Liver (tissue), 9 donors: Measurements from ENCODE around the gene LRP1-AS. TPM values are rescaled to one million over a fixed set of nuclear protein-coding genes. Genes with fewer than 3 reads are reported as not detected.

Source experiments
- DNase-seq: peaks from one replicate; pipeline ENCODE4 v3.0.0-alpha.2; 2017; ENCODE audit warnings: low spot score
- H3K27ac ChIP-seq, 2 donors: one replicate each; pipeline ENCODE4 v1.7.0; 2013; ENCODE audit warnings: inconsistent platforms in 2 of 2, low read length in 2 of 2, control low read depth in 1 of 2, low read depth in 1 of 2, mild to moderate bottlenecking in 1 of 2
- H3K27me3 ChIP-seq, 4 donors: one replicate each; pipeline versions ENCODE4 v1.6.1 to v1.7.0; 2013; ENCODE audit warnings: low read length in 3 of 4, inconsistent platforms in 1 of 4, mild to moderate bottlenecking in 1 of 4, moderate library complexity in 1 of 4; ENCODE audit not compliant: control insufficient read depth in 4 of 4, insufficient read depth in 4 of 4
- H3K36me3 ChIP-seq, 4 donors: one replicate each; pipeline versions ENCODE4 v1.6.1 to v1.7.0; 2013; ENCODE audit warnings: low read length in 3 of 4, mild to moderate bottlenecking in 3 of 4, low read depth in 1 of 4, moderate library complexity in 1 of 4; ENCODE audit not compliant: control insufficient read depth in 4 of 4, insufficient read depth in 3 of 4
- H3K4me1 ChIP-seq, 4 donors: one replicate each; pipeline versions ENCODE4 v1.6.1 to v1.7.0; 2013; ENCODE audit warnings: low read length in 3 of 4, mild to moderate bottlenecking in 3 of 4, moderate library complexity in 1 of 4; ENCODE audit not compliant: control insufficient read depth in 4 of 4, insufficient read depth in 4 of 4
- H3K4me3 ChIP-seq, 3 donors: one replicate each; pipeline versions ENCODE4 v1.6.1 to v1.7.0; 2013; ENCODE audit warnings: low read length in 3 of 3, control low read depth in 1 of 3, low read depth in 1 of 3, mild to moderate bottlenecking in 1 of 3
- H3K9ac ChIP-seq, 2 donors: one replicate each; pipeline ENCODE4 v1.7.0; 2013; ENCODE audit warnings: low read length in 2 of 2, mild to moderate bottlenecking in 2 of 2, moderate library complexity in 2 of 2, control low read depth in 1 of 2, low read depth in 1 of 2
- H3K9me3 ChIP-seq, 4 donors: one replicate each; pipeline versions ENCODE4 v1.6.1 to v1.7.0; 2013; ENCODE audit warnings: low read length in 3 of 4; ENCODE audit not compliant: control insufficient read depth in 4 of 4
- EGR1 ChIP-seq, 2 donors: IDR thresholded peaks; 2 replicates each; pipeline ENCODE4 v1.6.1; 2016 to 2018; ENCODE audit warnings: antibody characterized with exemption in 2 of 2, low read depth in 2 of 2
- FOXA1 ChIP-seq: IDR thresholded peaks from 2 replicates; pipeline ENCODE4 v1.6.1; 2016; ENCODE audit warnings: antibody characterized with exemption
- FOXA2 ChIP-seq: IDR thresholded peaks from 2 replicates; pipeline ENCODE4 v1.6.1; 2016; ENCODE audit warnings: antibody characterized with exemption
- GABPA ChIP-seq, 2 donors: IDR thresholded peaks in 1 of 2; conservative IDR thresholded peaks in 1 of 2; 2 replicates each; pipeline ENCODE4 v1.6.1; 2016; ENCODE audit warnings: antibody characterized with exemption in 2 of 2, mild to moderate bottlenecking in 1 of 2, moderate library complexity in 1 of 2
- HNF4A ChIP-seq, 2 donors: conservative IDR thresholded peaks; 2 replicates each; pipeline ENCODE4 v1.6.1; 2016; ENCODE audit warnings: antibody characterized with exemption in 2 of 2, mild to moderate bottlenecking in 2 of 2
- HNF4G ChIP-seq: IDR thresholded peaks from 2 replicates; pipeline ENCODE4 v1.6.1; 2016; ENCODE audit warnings: antibody characterized with exemption
- JUND ChIP-seq, 2 donors: IDR thresholded peaks; 2 replicates each; pipeline ENCODE4 v1.6.1; 2016; ENCODE audit warnings: antibody characterized with exemption in 2 of 2
- NR2F2 ChIP-seq: IDR thresholded peaks from 2 replicates; pipeline ENCODE4 v1.6.1; 2016; ENCODE audit warnings: antibody characterized with exemption
- RAD21 ChIP-seq, 2 donors: IDR thresholded peaks; 2 replicates each; pipeline ENCODE4 v1.6.1; 2016; ENCODE audit warnings: antibody characterized with exemption in 2 of 2, mild to moderate bottlenecking in 2 of 2
- RXRA ChIP-seq, 2 donors: IDR thresholded peaks; 2 replicates each; pipeline ENCODE4 v1.6.1; 2017 to 2018; ENCODE audit warnings: antibody characterized with exemption in 2 of 2, mild to moderate bottlenecking in 1 of 2
- SP1 ChIP-seq: IDR thresholded peaks from 2 replicates; pipeline ENCODE4 v1.6.1; 2018; ENCODE audit warnings: antibody characterized with exemption, mild to moderate bottlenecking
- TAF1 ChIP-seq: conservative IDR thresholded peaks from 2 replicates; pipeline ENCODE4 v1.6.1; 2016; ENCODE audit warnings: antibody characterized with exemption, mild to moderate bottlenecking
- YY1 ChIP-seq: IDR thresholded peaks from 2 replicates; pipeline ENCODE4 v1.6.1; 2016; ENCODE audit warnings: antibody characterized with exemption, mild to moderate bottlenecking
- WGBS: extraction: QIAGEN DNeasy Blood & Tissue Kit; methylation state at CpG from one replicate; pipeline ENCODE4 v1.1.7; 2013; 5-methylcytosine and 5-hydroxymethylcytosine counted together
- polyA plus RNA-seq, 2 donors: library from polyadenylated mRNA; stranded (reverse) in 1 of 2; unstranded in 1 of 2; fragments of 200-250 nt in 1 of 2; fragments of >200 nt in 1 of 2; fragmentation: Nextera tagmentation in 1 of 2; extraction: Ambion mirVana in 1 of 2; gene quantifications; one replicate each; pipeline versions ENCODE4 v1.2.1 to v1.2.3, GENCODE V29; 2013 to 2015
- total RNA-seq, 2 donors: library from RNA; depleted of rRNA; stranded (reverse); fragments of >200 nt; gene quantifications; one replicate each; pipeline ENCODE4 v1.2.3, GENCODE V29; 2014
- TF ChIP-seq, protein P1 (sequence below): fragments of 150-350 bp; IDR thresholded peaks from 2 replicates; pipeline ENCODE4 v1.5.1; 2017; ENCODE audit warnings: improper control_type of control experiment, low read depth, low read length; ENCODE audit not compliant: missing input control
- TF ChIP-seq, protein P2 (sequence below): IDR thresholded peaks from 2 replicates; pipeline ENCODE4 v1.6.1; 2016; ENCODE audit warnings: antibody characterized with exemption
- TF ChIP-seq, protein P3 (sequence below): IDR thresholded peaks from 2 replicates; pipeline ENCODE4 v1.6.1; 2016; ENCODE audit warnings: antibody characterized with exemption, mild to moderate bottlenecking
- TF ChIP-seq, protein P4 (sequence below): IDR thresholded peaks from 2 replicates; pipeline ENCODE4 v1.6.1; 2016; ENCODE audit warnings: antibody characterized with exemption
- TF ChIP-seq, protein P5 (sequence below): IDR thresholded peaks from 2 replicates; pipeline ENCODE4 v1.6.1; 2016; ENCODE audit warnings: antibody characterized with exemption
- donor health status: healthy.
- donor health status: healthy.
- donor health status: healthy.
- donor health status: healthy.
- donor health status: healthy.

LRP1-AS gene
- total and polyA plus RNA-seq, 4 donors: not detected

DNA sequence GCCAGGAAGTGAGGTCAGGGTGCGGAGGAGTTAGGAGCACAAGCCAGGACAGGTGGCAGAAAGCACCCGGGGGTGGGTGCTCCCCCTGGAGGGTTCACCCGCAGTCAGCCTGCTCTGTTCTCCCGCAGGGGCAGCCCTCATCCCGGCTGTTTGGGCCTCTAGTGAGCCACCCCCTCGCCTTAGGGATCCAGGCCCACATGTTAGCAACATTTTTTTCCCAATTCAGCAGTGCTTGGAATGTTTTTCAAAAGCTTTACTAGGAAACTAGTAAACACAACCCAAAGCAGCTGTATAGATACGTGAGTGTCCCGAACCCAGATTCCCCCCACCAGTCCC lies 40.6 kb upstream of the LRP1-AS start:
- Histone ChIP-seq H3K36me3 (peaks cover 37 to 100% (median 83%) of the 10 kb centered on the region in 4 donors), H3K27ac (no peak overlapping the region), H3K4me3 (no peak overlapping the region), H3K27me3 (no peaks in the 10 kb centered on the region), H3K9ac (no peak overlapping the region), H3K4me1 (no peaks in the 10 kb centered on the region), H3K9me3 (no peaks in the 10 kb centered on the region)
- 85% methylated on average over 8 of the region's 8 CpGs for WGBS
- TF ChIP-seq, protein P1, sequence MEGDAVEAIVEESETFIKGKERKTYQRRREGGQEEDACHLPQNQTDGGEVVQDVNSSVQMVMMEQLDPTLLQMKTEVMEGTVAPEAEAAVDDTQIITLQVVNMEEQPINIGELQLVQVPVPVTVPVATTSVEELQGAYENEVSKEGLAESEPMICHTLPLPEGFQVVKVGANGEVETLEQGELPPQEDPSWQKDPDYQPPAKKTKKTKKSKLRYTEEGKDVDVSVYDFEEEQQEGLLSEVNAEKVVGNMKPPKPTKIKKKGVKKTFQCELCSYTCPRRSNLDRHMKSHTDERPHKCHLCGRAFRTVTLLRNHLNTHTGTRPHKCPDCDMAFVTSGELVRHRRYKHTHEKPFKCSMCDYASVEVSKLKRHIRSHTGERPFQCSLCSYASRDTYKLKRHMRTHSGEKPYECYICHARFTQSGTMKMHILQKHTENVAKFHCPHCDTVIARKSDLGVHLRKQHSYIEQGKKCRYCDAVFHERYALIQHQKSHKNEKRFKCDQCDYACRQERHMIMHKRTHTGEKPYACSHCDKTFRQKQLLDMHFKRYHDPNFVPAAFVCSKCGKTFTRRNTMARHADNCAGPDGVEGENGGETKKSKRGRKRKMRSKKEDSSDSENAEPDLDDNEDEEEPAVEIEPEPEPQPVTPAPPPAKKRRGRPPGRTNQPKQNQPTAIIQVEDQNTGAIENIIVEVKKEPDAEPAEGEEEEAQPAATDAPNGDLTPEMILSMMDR: no peak
- TF ChIP-seq, protein P2, sequence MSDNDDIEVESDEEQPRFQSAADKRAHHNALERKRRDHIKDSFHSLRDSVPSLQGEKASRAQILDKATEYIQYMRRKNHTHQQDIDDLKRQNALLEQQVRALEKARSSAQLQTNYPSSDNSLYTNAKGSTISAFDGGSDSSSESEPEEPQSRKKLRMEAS: no peak
- TF ChIP-seq RXRA (IDR thresholded peaks at IDR 0.05): no peak
- no peak for TF ChIP-seq RAD21 (IDR thresholded peaks at IDR 0.05)
- TF ChIP-seq HNF4G: no peak
- TF ChIP-seq, protein P3, sequence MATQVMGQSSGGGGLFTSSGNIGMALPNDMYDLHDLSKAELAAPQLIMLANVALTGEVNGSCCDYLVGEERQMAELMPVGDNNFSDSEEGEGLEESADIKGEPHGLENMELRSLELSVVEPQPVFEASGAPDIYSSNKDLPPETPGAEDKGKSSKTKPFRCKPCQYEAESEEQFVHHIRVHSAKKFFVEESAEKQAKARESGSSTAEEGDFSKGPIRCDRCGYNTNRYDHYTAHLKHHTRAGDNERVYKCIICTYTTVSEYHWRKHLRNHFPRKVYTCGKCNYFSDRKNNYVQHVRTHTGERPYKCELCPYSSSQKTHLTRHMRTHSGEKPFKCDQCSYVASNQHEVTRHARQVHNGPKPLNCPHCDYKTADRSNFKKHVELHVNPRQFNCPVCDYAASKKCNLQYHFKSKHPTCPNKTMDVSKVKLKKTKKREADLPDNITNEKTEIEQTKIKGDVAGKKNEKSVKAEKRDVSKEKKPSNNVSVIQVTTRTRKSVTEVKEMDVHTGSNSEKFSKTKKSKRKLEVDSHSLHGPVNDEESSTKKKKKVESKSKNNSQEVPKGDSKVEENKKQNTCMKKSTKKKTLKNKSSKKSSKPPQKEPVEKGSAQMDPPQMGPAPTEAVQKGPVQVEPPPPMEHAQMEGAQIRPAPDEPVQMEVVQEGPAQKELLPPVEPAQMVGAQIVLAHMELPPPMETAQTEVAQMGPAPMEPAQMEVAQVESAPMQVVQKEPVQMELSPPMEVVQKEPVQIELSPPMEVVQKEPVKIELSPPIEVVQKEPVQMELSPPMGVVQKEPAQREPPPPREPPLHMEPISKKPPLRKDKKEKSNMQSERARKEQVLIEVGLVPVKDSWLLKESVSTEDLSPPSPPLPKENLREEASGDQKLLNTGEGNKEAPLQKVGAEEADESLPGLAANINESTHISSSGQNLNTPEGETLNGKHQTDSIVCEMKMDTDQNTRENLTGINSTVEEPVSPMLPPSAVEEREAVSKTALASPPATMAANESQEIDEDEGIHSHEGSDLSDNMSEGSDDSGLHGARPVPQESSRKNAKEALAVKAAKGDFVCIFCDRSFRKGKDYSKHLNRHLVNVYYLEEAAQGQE: no peak
- TF ChIP-seq, protein P4, sequence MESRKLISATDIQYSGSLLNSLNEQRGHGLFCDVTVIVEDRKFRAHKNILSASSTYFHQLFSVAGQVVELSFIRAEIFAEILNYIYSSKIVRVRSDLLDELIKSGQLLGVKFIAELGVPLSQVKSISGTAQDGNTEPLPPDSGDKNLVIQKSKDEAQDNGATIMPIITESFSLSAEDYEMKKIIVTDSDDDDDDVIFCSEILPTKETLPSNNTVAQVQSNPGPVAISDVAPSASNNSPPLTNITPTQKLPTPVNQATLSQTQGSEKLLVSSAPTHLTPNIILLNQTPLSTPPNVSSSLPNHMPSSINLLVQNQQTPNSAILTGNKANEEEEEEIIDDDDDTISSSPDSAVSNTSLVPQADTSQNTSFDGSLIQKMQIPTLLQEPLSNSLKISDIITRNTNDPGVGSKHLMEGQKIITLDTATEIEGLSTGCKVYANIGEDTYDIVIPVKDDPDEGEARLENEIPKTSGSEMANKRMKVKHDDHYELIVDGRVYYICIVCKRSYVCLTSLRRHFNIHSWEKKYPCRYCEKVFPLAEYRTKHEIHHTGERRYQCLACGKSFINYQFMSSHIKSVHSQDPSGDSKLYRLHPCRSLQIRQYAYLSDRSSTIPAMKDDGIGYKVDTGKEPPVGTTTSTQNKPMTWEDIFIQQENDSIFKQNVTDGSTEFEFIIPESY: no peak
- no peak for TF ChIP-seq JUND (IDR thresholded peaks at IDR 0.05)
- no peak for TF ChIP-seq FOXA1
- no peak for TF ChIP-seq EGR1 (IDR thresholded peaks at IDR 0.05; ENCODE audit: low read depth in 2 of 2)
- TF ChIP-seq SP1: no peak
- no peak for TF ChIP-seq FOXA2
- TF ChIP-seq YY1: no peak
- TF ChIP-seq TAF1: no peak
- TF ChIP-seq, protein P5, sequence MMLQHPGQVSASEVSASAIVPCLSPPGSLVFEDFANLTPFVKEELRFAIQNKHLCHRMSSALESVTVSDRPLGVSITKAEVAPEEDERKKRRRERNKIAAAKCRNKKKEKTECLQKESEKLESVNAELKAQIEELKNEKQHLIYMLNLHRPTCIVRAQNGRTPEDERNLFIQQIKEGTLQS: no peak
- TF ChIP-seq GABPA (IDR thresholded peaks at IDR 0.05 in 1 of 2, conservative IDR thresholded peaks at IDR 0.05 in 1 of 2): no peak
- TF ChIP-seq NR2F2: no peak
- no peak for TF ChIP-seq HNF4A (conservative IDR thresholded peaks at IDR 0.05)
- no peak for DNase-seq
